ENCODE results near the gene DZANK1.

- TF ChIP-seq POLR2A (IDR thresholded peaks at IDR 0.05; ENCODE audit: low read depth, low read length) (no peak), POLR2AphosphoS5 (IDR thresholded peaks at IDR 0.05; ENCODE audit: low read depth, low read length) (no peak), TAF1 (IDR thresholded peaks at IDR 0.05; ENCODE audit: low read depth, low read length) (no peak)
These were observed 46.4 kb upstream of the DZANK1 start for GRCh38 chr20:18513208-18513607.
